ENCODE results near the gene GAB4. TPM values are rescaled to one million over a fixed set of nuclear protein-coding genes. Genes with fewer than 3 reads are reported as not detected.

GAB4 gene
- not detected for total RNA-seq

GRCh38 chr22:17007852-17008731 lies at the start of gene GAB4:
Gene GAB4 (minus strand): TSS chr22:17008222. CDS start chr22:17008114, 108 bp downstream.

Other genes starting within 250 kb of the GAB4 start
- not detected for gene XKR3, start 182.8 kb downstream of the GAB4 start, total RNA-seq
- 3.8 TPM for gene IL17RA, start 76.8 kb upstream of the GAB4 start, total RNA-seq
- 16.6 TPM for gene TMEM121B, start 113.1 kb upstream of the GAB4 start, total RNA-seq
- 31.6 TPM for gene HDHD5, start 151.1 kb upstream of the GAB4 start, total RNA-seq
- 11.0 TPM for gene ADA2, start 211.2 kb upstream of the GAB4 start, total RNA-seq